ENCODE data around the gene ANKRD40.

ANKRD40 gene

DNA sequence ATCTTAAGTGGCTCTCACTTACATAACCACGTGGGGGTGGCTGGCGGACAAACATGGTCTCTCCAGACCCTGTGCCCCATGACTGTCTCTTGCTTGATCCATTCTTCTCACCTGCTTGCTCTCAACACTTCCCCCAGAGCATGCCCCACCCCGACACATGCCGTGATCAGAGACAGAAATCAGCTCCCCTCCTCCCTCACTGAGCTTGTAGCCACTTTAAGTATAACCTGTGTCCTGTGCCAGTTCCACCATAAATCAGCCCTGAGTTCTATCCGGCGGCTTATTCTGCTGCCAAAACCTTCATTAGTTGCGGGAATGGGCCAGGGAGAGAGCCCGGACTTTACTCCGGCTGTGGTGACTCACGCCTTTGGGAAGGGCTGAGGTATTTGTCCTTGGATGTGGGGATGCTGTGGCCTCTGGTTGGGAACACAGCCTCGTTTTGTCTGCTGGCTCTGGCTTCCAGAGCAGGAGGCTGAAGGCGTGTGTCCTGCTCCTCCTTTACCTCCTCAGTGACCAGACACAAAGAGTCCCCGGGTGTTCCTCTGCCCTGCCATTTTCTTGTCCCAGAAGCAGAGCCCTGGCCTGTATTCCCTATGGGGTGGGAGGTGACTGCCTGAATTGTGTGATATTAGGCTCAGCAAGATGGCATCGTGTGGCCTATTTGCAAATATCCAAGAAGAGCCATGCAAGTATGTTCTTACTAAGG, 21.1 kb downstream of the ANKRD40 start:
- H3K9me2 ChIP-seq (replicated peaks; ENCODE audit: control insufficient read depth, low read length), result no peaks in the 10 kb centered on the region
- peaks cover 6% of the 10 kb centered on the region; the same call in 1 of the 2 replicates for H3F3A ChIP-seq (ENCODE audit: control insufficient read depth, insufficient read depth)
- no peak overlapping the region for H3K4me2 ChIP-seq (ENCODE audit: low read length)
- H4K20me1 ChIP-seq (ENCODE audit: control insufficient read depth, insufficient read depth, low read depth, low read length), result no peaks in the 10 kb centered on the region
- no peak overlapping the region for H3K27ac ChIP-seq (ENCODE audit: low read depth, low read length)
- H3K4me3 ChIP-seq (ENCODE audit: low read length), result no peak overlapping the region
- H3K27me3 ChIP-seq (ENCODE audit: control insufficient read depth, low read length), result peaks cover 5% of the 10 kb centered on the region; the same call in 1 of the 2 replicates
- no peaks in the 10 kb centered on the region for H3K36me3 ChIP-seq (ENCODE audit: control insufficient read depth, low read length)
- no peaks in the 10 kb centered on the region for H3K79me2 ChIP-seq (ENCODE audit: control insufficient read depth, low read length)
- TF ChIP-seq, protein P1, sequence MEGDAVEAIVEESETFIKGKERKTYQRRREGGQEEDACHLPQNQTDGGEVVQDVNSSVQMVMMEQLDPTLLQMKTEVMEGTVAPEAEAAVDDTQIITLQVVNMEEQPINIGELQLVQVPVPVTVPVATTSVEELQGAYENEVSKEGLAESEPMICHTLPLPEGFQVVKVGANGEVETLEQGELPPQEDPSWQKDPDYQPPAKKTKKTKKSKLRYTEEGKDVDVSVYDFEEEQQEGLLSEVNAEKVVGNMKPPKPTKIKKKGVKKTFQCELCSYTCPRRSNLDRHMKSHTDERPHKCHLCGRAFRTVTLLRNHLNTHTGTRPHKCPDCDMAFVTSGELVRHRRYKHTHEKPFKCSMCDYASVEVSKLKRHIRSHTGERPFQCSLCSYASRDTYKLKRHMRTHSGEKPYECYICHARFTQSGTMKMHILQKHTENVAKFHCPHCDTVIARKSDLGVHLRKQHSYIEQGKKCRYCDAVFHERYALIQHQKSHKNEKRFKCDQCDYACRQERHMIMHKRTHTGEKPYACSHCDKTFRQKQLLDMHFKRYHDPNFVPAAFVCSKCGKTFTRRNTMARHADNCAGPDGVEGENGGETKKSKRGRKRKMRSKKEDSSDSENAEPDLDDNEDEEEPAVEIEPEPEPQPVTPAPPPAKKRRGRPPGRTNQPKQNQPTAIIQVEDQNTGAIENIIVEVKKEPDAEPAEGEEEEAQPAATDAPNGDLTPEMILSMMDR (IDR thresholded peaks at IDR 0.05; ENCODE audit: low read depth, low read length, poor library complexity, severe bottlenecking), result no peak
- TF ChIP-seq EZH2phosphoT487 (IDR thresholded peaks at IDR 0.05; ENCODE audit: borderline replicate concordance, low read length), result no peak
- no peaks in the 10 kb centered on the region for H3K9me3 ChIP-seq (ENCODE audit: control insufficient read depth, insufficient read depth, low read length)
- no peaks in the 10 kb centered on the region for H3K4me1 ChIP-seq (ENCODE audit: control insufficient read depth, low read length)

DNA sequence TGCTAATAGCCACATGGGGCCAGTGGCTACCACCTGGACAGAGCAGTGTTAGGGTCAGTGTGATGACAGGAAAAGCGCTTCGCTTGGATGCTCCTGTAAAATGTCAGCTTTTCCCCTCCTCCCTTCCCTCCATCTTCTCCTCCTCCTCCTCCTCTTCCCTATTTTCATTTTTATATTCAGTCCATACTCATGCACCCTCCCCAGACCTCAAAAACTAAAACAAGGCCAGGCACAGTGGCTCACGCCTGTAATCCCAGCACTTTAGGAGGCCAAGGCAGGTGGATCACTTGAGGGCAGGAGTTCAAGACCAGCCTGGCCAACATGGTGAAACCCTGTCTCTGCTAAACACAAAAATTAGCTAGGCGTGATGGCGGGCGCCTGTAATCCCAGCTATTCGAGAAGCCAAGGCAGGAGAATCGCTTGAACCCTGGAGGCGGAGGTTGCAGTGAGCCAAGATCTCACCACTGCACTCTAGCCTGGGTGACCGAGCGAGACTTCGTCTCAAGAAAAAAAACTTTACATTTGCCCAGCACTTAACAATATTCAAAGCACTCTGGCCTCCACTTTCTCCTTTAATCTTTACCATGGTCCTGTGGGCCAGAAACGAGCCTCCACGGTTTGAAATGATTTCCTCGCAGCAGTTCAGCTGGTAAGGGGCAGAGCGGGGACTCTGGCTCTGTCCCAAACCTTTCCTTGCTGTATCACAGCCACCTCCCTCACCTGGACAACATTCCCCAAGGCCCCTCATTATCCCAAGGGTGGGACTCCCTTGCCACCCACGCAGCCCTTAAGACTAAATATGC, 21.8 kb downstream of the ANKRD40 start:
- Histone ChIP-seq H3K9me3 (ENCODE audit: control insufficient read depth, insufficient read depth, low read length) (no peaks in the 10 kb centered on the region), H3K27me3 (ENCODE audit: control insufficient read depth, low read length) (peaks cover 12% of the 10 kb centered on the region), H3K4me3 (ENCODE audit: low read length) (no peak overlapping the region), H3K9me2 (replicated peaks; ENCODE audit: control insufficient read depth, low read length) (no peaks in the 10 kb centered on the region), H3K36me3 (ENCODE audit: control insufficient read depth, low read length) (no peaks in the 10 kb centered on the region), H4K20me1 (ENCODE audit: control insufficient read depth, insufficient read depth, low read depth, low read length) (no peaks in the 10 kb centered on the region), H3F3A (ENCODE audit: control insufficient read depth, insufficient read depth) (no peaks in the 10 kb centered on the region), H3K4me2 (ENCODE audit: low read length) (no peak overlapping the region), H3K27ac (ENCODE audit: low read depth, low read length) (no peak overlapping the region), H3K79me2 (ENCODE audit: control insufficient read depth, low read length) (no peaks in the 10 kb centered on the region), H3K4me1 (ENCODE audit: control insufficient read depth, low read length) (no peaks in the 10 kb centered on the region)
- TF ChIP-seq EZH2phosphoT487 (IDR thresholded peaks at IDR 0.05; ENCODE audit: borderline replicate concordance, low read length), result no peak
- TF ChIP-seq, protein P1 (IDR thresholded peaks at IDR 0.05; ENCODE audit: low read depth, low read length, poor library complexity, severe bottlenecking), result no peak

DNA sequence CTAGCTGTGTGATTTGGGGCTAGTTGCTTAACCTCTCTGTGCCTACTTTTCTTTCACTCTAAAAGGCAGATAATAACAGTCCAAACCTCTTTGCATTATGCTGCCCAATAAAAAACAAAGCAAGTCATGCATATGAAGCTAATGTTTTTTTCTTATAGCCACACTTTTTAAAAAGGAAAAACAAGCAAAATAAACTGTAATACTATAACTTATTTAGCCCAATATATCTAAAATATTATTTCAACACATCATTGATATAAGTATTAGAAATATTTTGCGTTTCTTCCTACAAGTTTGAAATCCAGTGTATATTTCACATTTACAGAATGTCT, 22.4 kb downstream of the ANKRD40 start:
- Histone ChIP-seq H3K79me2 (ENCODE audit: control insufficient read depth, low read length) (no peaks in the 10 kb centered on the region), H3K27me3 (ENCODE audit: control insufficient read depth, low read length) (peaks cover 17% of the 10 kb centered on the region), H3K9me3 (ENCODE audit: control insufficient read depth, insufficient read depth, low read length) (no peaks in the 10 kb centered on the region), H3K36me3 (ENCODE audit: control insufficient read depth, low read length) (no peaks in the 10 kb centered on the region), H4K20me1 (ENCODE audit: control insufficient read depth, insufficient read depth, low read depth, low read length) (no peaks in the 10 kb centered on the region), H3F3A (ENCODE audit: control insufficient read depth, insufficient read depth) (no peaks in the 10 kb centered on the region), H3K9me2 (replicated peaks; ENCODE audit: control insufficient read depth, low read length) (no peaks in the 10 kb centered on the region), H3K4me2 (ENCODE audit: low read length) (no peak overlapping the region), H3K4me1 (ENCODE audit: control insufficient read depth, low read length) (no peaks in the 10 kb centered on the region), H3K27ac (ENCODE audit: low read depth, low read length) (no peak overlapping the region), H3K4me3 (ENCODE audit: low read length) (no peak overlapping the region)
- no peak for TF ChIP-seq EZH2phosphoT487 (IDR thresholded peaks at IDR 0.05; ENCODE audit: borderline replicate concordance, low read length)
- TF ChIP-seq, protein P1 (IDR thresholded peaks at IDR 0.05; ENCODE audit: low read depth, low read length, poor library complexity, severe bottlenecking), result no peak

Data from DOHH2 (cell line).